GM21447 (cell line): Measurements from ENCODE around the gene AAR2.

Source experiments
- ATAC-seq: cut with Tn5 transposase; IDR thresholded peaks from one replicate; pipeline ENCODE4 v1.9.1; 2021; ENCODE audit not compliant: unreplicated experiment

The AAR2 gene

DNA sequence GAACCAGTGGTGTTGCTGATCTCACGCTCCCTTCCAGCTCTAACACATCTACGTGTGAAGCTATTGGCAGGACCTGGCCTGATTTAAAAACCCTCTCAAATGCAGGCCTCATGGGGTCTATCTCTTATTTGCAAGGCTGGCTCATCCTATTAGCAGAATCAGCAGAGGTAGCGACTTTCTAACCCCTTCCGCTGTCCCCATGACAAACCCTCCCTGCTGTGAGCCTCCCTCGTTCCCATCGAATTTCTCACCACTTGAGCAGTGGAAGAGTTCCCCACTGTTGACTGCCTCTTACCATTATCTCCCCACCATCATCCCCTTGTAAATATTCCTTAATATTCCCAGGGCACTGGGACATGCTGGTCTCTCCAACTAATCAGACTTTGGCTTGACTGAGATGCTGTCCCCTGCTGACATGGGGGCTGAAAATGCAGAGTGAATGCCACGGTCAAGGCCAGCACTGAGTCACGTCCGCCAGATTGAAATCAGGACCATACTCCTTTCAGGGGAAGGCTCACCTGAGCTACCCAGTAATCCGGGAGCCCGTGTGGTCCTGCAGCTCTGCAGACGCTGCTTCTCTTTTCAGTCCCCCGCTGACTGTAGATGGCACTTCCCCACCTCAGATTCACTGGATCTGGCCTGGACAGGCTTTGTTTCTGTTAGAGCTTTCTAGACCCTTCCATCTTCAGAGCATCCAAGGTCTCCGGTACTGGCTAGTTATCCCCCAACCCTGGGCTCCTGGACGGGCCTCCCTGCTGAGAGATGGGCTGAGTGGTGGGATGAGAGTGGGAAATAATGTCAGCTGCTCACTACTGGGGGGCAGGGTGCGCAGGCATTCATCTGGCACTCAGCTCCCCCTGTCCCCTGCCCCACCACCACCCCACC, 23.1 kb downstream of the AAR2 start:
- no peak for ATAC-seq

- no peak for ATAC-seq
These were observed 24.0 kb downstream of the AAR2 start for GRCh38 chr20:36260316-36260715.

DNA sequence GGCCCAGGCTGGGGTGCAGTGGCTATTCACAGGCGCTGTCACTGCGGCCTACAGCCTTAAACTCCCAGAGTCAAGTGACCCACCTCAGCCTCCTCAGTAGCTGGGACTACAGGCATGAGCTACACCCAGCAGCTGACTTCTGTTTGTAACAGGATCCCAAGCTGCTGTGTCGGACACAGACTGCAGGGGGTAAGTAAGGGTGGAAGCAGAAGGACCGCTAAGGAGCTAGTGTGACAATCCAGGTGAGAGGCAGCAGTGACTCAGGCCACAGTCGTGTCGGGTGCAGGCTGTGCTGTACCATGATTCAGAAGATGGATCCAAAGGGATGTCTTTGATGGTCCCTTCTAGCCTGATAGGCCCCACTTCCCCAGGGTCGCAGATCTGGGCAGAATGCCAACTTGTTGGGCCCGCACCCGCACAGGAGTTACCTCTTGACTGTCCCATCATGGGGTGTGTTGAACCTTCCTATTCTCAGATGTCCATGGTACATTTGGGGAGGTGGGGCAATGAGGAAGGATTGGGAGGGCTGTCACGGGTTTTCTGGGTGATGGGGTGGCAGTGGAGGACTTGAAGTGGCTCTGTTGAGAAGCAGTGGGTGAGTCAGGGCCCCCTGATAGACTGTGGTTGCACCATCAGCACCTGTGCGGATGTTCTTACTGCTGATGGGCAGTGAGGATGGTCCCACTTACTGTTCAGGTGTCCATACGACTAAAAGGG, 25.3 kb downstream of the AAR2 start:
- no peak for ATAC-seq

- ATAC-seq, result no peak
These were observed 26.2 kb downstream of the AAR2 start for GRCh38 chr20:36262440-36262839.

GRCh38 chr20:36264426-36265246, 28.4 kb downstream of the AAR2 start:
- no peak for ATAC-seq

DNA sequence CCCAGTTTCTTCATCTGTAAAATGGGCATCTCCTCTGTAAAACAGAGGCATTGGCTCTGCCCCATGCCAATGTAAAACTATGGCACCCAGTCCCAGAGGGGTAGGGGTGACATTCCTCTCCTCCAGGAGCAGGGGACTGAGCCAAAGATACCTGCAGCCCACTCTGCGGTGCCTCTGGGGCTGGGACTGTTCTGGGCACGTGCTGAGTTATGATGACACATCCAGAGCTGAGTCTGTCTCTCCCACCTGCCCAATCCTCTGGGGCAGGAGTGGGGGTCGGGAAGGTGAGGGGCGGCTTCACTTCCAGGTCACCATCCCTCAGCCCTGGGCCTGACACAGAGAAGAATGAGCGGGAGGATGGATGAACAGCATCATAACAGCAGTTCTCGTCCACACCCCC, 29.9 kb downstream of the AAR2 start:
- ATAC-seq, result no peak

- no peak for ATAC-seq
These were observed 31.5 kb downstream of the AAR2 start for GRCh38 chr20:36267605-36268381.

- no peak for ATAC-seq
These were observed 32.4 kb downstream of the AAR2 start for GRCh38 chr20:36268440-36269342.

DNA sequence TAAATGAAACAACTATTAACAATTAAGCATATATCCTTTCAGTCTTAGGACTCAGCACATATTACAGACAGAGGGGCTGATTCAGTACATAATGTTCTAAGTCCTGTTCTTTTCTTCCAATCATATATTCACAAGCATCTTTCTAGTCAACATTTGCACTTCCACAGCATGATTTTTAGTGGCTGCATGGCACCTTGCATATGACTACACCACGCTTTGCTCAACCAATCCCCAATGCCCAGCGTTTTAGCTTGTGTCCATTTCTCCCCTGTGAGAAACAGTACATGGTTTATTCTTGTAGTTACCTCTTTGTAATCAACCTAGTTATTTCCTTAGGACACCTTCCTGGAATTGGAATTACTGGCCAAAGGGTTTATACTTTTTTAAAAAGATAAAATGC, 33.2 kb downstream of the AAR2 start:
- ATAC-seq, result no peak

DNA sequence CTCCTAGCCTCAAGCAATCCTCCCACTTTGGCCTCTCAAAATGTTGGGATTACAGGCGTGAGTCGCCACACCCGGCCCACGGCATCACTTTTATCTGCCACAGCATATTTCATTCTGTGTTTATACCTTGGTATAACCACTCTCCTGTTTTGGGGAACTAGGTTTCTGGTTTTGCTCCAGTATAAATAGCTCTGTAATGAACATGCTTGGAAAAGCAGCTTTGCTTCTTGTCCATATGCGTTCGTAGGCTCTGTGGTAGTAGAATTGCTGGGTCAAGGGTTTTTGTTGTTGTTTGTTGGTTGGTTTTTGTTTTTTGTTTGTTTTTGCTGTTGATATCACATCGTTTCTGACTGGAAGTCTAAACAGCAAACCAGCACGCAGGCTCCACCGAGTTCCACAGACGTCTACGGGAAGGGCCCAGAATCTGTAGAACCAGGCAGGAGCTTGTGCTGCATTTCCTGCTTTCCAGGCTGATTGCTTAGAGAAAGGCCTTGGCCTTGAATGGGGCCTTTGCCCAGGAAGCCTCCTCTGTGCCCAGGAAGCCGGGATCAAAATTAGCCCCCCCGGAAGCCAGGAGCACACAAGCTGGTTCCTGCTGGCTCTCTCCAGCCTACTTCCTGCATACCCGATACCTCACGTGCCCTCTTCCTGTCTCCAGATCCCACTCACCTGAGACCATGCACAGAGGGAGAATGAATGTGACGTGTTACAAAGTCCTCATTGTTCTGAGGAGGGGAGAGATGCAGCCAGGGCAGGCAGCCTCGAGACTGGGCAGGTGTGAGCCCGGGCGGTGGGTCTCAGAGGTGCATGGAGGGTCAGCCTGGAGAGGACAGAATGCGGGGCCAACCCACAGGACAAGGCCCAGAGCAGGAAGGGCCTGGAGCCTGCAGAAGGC, 34.7 kb downstream of the AAR2 start:
- ATAC-seq, result no peak

DNA sequence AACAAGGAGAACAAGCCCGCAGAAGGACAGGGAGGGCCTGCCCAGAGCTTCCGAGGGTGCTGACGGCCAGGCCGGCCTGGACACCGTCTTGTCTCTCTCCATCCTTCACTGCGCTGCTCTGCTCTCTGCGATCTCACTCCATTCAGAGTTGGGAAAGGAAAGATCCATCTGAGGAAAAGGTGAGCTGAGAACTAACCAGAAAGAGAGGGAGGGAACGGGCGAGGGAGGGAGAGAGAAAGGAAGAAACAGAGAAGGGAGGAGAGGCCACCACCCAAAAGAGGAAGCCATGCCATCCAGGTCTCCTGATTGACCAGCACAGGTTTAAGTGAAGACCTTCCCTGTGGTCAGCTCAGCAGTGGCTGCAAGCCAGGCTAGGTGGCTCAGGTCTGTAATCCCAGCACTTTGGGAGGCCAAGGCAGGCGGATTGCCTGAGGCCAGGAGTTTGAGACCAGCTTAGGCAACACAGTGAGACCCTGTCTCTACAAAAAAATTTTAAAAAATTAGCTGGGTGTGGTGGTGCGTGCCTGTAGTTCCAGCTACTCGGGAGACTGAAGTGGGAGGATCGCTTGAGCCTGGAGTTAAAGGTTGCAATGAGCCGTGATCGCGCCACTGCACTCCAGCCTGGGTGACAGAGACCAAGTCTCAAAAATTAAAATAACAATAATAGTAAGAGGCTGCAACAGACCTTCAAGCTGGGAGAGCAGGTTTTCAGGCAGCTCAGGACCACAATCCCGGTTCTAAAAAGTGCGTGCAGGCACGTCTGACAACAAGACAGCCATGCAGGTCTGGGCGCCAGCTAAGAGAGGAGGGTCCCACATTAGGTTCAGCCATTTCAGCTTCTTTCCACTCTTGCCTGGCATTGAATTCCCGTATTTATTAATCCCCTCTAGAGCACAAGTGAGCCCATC, 35.6 kb downstream of the AAR2 start:
- ATAC-seq, result no peak

DNA sequence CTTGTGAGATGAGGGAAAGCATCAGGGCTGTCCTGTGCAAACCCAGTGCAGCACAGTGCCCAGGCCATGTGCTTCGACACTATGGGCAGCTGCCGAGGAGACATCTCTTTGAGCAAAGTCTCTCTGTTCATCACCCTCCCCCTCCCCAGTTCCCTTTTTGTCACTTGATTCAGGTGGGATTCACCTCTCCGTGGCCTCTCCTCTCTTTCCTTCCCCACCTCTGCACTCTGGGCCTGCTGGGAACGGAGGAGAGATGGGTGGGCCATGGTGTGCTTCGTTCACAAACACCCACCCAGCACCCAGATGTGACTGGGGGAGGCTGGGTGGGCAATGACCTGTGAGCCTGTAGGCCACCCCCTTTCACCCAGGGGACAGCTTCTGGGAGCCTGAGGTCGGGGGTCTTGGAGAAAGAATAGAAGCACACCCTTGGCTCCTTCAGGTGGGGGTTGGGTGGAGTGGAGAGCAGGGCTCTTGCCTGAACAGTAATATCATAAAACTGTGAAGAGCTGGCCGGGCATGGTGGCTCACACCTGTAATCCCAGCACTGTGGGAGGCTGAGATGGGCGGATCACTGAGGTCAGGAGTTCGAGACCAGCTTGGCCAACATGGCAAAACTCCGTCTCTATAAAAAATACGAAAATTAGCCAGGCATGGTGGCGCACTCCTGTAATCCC, 36.4 kb downstream of the AAR2 start:
- no peak for ATAC-seq

GRCh38 chr20:36273414-36274180, 37.3 kb downstream of the AAR2 start:
- ATAC-seq, result no peak

GRCh38 chr20:36274181-36274841, 38.0 kb downstream of the AAR2 start:
- ATAC-seq, result no peak

DNA sequence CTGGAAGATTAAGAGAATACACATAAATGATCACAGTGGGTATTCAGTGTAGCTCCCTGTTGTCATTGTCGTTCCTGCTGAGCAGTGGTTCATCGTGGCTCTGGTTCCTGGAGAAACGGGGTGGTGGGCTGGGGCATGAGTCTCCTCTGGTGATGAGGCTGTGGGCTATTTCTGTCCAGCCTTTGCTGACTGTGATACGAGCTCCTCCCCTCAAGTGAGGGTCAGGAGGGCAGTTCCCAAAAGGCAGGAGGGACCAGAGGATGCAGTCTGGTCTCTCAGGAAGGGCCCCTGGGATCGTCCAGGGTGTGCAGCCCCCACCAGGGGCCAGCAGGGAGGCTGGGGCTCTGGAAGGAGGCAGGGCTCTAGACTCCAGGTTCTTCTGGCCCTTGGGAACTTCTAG, 38.7 kb downstream of the AAR2 start:
- no peak for ATAC-seq
